GM06990 (cell line): ENCODE measurements around the gene RB1.
"Not testable (repeated sequence)": the region's sequence is repeated elsewhere in the genome, so short reads cannot be mapped to it uniquely, and the experiment has no call there.

ENCODE experiments used
- DNase-seq: peaks from one replicate; pipeline ENCODE4 v3.0.0-alpha.2; 2011; ENCODE audit not compliant: insufficient read length; ENCODE audit errors: extremely low read depth
- H3K27me3 ChIP-seq: replicated peaks from 2 replicates; pipeline ENCODE4 v1.6.0; 2011; ENCODE audit warnings: low read length; ENCODE audit not compliant: control insufficient read depth, insufficient read depth
- H3K36me3 ChIP-seq: 2 replicates; pipeline ENCODE4 v1.5.1; 2011; ENCODE audit warnings: low read length; ENCODE audit not compliant: control insufficient read depth, insufficient read depth
- H3K4me3 ChIP-seq: replicated peaks from 2 replicates; pipeline ENCODE4 v1.5.1; 2011; ENCODE audit warnings: low read depth, mild to moderate bottlenecking, control low read depth, low read length
- TF ChIP-seq, protein P1 (sequence below): IDR thresholded peaks from 2 replicates; pipeline ENCODE4 v1.5.1; 2011; ENCODE audit warnings: low read length, control low read depth, mild to moderate bottlenecking, inconsistent platforms; ENCODE audit not compliant: insufficient read depth, poor library complexity, severe bottlenecking

The RB1 gene

DNA sequence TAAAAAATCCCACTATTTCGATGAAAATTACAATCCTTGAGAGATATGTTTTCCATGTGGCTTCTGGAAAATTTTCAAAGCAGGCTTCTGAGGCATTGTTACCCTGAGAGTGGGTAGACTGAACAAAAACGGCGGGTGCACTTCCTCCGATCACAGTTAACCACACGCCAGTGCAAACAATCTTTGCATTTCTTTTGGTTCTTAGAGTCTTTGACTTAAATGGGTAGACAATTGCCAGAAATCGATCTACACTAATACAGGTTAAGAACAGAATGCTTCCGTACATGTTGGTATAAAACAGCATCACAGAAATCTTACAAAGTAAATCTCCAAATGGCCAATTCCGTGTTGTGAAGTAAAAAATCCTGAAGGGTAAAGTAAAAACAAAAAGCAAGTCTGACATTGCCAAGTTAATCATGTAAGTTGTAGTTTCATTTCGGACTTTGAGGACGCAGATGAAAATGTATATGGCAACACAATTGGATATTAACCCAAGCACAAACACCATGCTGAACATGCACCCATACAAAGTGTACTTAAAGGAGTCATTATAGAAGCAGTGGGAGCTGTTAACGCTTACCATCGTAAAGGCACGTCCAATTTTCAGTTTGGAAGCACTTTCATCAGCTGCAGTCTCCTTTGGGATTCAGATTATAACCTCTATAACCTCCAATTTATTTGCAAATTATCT lies 108.4 kb downstream of the RB1 start:
- H3K36me3 ChIP-seq: peaks cover 7% of the 10 kb centered on the region
- DNase-seq: no peak
- H3K4me3 ChIP-seq: no peak overlapping the region
- TF ChIP-seq, protein P1, sequence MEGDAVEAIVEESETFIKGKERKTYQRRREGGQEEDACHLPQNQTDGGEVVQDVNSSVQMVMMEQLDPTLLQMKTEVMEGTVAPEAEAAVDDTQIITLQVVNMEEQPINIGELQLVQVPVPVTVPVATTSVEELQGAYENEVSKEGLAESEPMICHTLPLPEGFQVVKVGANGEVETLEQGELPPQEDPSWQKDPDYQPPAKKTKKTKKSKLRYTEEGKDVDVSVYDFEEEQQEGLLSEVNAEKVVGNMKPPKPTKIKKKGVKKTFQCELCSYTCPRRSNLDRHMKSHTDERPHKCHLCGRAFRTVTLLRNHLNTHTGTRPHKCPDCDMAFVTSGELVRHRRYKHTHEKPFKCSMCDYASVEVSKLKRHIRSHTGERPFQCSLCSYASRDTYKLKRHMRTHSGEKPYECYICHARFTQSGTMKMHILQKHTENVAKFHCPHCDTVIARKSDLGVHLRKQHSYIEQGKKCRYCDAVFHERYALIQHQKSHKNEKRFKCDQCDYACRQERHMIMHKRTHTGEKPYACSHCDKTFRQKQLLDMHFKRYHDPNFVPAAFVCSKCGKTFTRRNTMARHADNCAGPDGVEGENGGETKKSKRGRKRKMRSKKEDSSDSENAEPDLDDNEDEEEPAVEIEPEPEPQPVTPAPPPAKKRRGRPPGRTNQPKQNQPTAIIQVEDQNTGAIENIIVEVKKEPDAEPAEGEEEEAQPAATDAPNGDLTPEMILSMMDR: no peak
- no peaks in the 10 kb centered on the region for H3K27me3 ChIP-seq

DNA sequence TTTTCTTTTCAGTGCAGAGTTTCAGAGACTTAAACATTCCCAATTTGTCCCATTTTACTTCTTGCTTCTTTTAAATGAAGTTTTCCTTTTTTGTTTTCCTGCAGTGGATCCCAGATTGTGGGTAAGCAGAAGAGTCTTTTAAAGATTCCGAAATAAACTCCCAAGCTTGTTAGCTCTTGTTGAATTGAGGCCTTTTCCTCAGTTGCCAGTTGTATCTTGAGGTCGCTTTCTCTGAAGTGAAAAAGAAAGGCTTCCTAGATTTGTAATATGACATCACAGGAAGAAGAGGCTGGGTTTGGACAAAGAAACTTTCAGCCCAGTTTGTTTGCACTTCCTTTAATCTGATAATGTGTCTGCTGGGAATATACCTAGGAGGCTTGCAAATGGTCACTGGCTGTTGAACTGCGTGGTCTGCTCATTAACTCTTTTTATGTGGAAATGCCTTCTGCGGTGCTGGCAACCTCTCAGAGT lies 109.4 kb downstream of the RB1 start, which contains the start of gene LPAR6:
Gene LPAR6, minus strand, starts transcription at position 233 of the 471 bp plus-strand sequence. CDS start 690 bp downstream, outside the sequence.
- DNase-seq: no peak
- TF ChIP-seq, protein P1: no peak

DNA sequence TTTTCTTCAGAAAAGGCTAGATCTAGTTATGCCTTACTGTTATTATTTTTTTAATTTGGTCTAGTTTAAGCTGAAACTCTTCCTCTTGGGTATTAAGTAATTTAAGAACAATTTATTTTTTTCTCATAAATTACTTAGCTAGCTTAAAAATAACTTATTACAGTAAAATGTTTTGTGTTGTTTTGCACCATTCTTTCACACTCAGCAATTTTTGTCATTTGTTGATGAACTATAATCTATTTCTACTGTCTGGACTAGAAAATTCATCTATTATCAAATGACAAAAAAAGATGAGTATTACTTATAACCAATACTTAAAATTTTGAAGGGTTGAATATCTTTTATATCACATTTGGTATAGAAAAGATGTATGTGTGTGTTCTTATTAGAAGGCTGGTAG lies 111.0 kb downstream of the RB1 start:
- no peak overlapping the region for H3K4me3 ChIP-seq
- no peak for DNase-seq
- TF ChIP-seq, protein P1: no peak
- peaks cover 8% of the 10 kb centered on the region for H3K36me3 ChIP-seq
- H3K27me3 ChIP-seq: no peaks in the 10 kb centered on the region

More for the DNA sequence above, 109.4 kb downstream of the RB1 start, which contains the start of gene LPAR6:
- Histone ChIP-seq H3K27me3 (no peaks in the 10 kb centered on the region), H3K36me3 (peaks cover 8% of the 10 kb centered on the region), H3K4me3 (no peak within 1 kb of the TSS)

DNA sequence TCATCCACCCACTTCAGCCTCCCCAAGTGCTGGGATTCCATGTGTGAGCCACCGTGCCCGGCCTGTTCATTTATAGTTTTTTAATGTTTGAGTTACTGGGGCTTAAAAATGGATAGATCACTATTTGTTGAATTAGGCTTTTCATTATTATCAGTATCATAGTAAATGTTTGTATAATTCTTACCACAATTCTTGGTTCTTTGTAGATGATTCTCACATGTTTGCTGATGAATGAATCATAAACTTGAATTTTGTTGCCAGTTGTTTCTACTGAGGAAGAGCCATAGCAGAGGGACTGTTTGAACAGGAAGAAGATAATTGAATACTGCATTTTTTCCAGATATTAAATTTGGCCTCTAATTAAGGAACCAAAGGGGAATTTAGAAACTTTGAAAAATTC lies 112.0 kb downstream of the RB1 start:
- Histone ChIP-seq H3K36me3 (peaks cover 8% of the 10 kb centered on the region), H3K27me3 (no peaks in the 10 kb centered on the region), H3K4me3 (no peak overlapping the region)
- TF ChIP-seq, protein P1: no peak
- DNase-seq: no peak

DNA sequence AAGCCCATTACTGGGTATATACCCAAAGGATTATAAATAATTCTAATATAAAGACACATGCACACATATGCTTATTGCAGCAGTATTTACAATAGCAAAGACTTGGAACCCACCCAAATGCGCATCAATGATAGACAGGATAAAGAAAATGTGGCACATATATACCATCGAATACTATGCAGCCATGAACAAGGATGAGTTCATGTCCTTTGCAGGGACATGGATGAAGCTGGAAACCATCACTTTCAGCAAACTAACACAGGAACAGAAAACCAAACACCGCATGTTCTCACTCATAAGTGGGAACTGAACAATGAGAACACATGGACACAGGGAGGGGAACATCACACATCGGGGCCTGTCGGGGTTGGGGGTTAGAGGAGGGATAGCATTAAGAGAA lies 118.5 kb downstream of the RB1 start:
- H3K27me3 ChIP-seq, H3K36me3 ChIP-seq, DNase-seq, H3K4me3 ChIP-seq: not testable (repeated sequence)

DNA sequence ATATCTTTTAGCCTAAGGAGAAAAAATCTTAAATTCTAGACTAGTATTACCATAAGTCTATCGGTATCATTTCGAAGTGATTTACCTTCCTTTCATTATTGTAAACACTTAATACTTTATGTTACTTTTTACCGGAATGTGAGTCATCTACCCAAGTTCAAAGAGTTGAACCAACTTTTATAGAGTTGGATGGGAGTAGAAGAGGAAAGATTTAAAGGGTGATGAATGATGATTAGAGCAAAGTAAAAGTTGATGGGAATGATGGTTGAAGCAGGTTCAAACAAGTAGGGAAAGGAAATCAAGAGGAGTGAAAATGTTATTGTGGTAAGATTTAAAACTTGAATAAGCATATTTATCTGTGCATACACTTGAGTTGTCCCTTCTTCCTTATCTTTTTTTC lies 120.7 kb downstream of the RB1 start:
- TF ChIP-seq, protein P1: no peak

More for the DNA sequence above, 120.7 kb downstream of the RB1 start:
- Histone ChIP-seq H3K4me3 (no peak overlapping the region), H3K27me3 (no peaks in the 10 kb centered on the region), H3K36me3 (no peaks in the 10 kb centered on the region; the same call in 1 of the 2 replicates)
- no peak for DNase-seq
